ENCODE measurements around the gene RBCK1.

DNA sequence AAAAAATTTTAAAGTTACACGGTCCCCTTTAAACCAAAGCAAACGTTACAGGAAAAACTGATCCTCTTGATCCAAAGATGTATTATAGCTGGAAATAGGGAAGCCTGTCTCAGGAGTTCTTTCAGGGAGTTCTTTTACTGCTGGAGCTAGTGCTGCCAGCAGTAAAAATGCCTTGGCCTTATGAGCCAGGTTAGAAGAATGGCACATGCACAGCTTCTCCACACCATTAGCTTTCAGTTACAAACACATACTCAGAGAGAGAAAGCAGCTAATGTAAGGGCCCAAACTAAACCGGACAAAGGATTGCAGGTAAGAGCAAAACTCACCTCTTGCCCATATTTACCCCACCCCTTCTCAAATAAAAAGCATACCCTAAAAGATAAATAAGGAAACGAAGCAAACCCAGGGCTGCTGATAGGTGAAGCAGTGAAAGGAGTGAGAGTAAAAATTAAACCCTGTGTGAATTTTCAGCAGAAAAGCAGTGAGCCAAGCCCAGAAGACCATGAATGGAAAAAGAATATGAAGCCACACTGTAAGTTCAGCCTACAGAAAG is 35.2 kb downstream of the RBCK1 start:
- no peak for TF ChIP-seq POLR2A (IDR thresholded peaks at IDR 0.05)
- TF ChIP-seq CTCF (IDR thresholded peaks at IDR 0.05) = no peak
